22Rv1 (cell line): Measurements from ENCODE around the gene PYGO1.

ENCODE experiments used
- CTCF ChIP-seq: fragments of 450-650 bp; IDR thresholded peaks from 2 replicates; pipeline ENCODE4 v1.5.1; 2017; ENCODE audit warnings: mild to moderate bottlenecking
- ZFX ChIP-seq: fragments of 450-650 bp; IDR thresholded peaks from 2 replicates; pipeline ENCODE4 v1.6.1; 2017; ENCODE audit warnings: antibody characterized with exemption, borderline replicate concordance

DNA sequence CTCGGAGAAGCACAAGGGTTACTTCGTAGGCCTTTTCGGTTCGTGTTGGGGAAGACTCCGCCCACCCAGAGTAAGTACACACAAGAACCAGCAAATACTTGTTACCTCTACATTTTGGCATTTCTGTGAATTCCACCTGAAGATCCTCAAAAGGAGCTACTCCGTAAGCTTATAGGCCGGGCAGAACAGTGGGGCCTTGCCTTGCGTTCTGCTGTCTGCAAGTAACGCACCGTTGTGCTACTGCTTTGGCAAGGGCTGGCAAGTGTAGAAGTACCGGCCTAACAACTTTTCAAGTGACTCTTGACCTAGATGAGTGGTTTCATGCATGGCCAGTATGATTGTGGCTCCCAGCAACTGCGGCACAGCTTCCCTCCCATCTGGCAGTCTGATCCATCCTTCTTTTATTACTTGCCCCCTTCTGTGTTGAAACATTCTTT is 73.7 kb downstream of the PYGO1 start:
- no peak for TF ChIP-seq CTCF
- TF ChIP-seq ZFX: no peak
